Measurements from ENCODE around the gene ARID4B.
"Not testable (repeated sequence)": the region's sequence is repeated elsewhere in the genome, so short reads cannot be mapped to it uniquely, and the experiment has no call there.

Gene ARID4B

DNA sequence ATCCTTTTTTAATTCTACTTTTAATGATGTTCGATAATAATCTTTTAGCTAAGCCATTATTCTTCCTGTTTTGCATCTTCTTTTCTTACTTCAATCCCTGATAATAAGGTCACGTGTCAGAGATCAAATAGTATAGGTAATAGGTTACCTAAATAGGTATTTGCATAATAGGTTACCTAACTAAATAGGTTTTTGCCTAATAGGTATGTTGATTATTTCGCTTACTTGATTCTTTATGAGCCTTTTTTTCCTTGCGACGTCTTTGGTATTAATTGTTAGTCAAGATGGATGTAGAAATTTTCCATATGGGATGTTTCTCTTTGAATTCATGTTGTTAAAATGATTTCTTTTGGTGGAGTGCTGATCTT is 2.9 kb upstream of the ARID4B start:
- no peak for DNase-seq (ENCODE audit: low read depth in 2 of 3, low spot score in 2 of 3)

DNA sequence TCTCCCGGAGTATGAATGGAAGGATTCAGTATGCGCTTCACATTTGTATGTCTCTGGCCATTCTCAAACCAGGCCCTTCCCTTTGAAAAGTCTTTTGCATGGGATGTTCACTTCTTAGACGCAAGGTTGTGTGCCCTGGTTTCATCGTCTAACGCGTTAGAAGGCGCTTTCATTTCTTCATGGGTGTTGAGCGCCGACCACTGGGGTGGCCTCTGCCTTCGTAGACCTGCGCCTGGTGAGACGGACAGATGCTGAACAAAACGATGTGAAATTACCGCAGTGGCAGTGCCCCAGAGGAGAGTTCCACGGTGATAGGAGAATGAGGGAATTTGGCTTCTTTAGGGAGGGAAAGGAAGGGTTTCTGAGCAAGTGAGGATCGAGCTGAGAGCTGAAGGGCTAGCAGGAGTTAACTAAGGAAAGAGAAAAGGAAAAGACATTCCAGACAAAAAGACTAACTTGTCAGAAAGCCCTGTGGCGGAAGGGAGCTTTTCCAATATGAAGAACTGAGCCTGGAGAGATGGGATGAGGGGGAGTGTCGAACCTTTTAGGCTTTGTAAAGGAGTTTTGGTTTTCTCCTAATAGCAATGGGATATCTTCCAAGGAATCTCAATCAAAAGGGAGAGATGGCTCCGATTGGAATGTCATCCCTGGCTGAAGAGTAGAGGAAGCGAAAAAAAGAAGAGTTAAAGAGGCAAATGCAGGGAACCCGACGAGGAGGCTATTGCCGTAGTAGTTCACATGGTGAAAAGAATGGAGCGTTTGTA is 1.3 kb upstream of the ARID4B start:
- peak in 1 of 3 experiments; percentile 15 for DNase-seq (ENCODE audit: low read depth in 2 of 3, low spot score in 2 of 3)

DNA sequence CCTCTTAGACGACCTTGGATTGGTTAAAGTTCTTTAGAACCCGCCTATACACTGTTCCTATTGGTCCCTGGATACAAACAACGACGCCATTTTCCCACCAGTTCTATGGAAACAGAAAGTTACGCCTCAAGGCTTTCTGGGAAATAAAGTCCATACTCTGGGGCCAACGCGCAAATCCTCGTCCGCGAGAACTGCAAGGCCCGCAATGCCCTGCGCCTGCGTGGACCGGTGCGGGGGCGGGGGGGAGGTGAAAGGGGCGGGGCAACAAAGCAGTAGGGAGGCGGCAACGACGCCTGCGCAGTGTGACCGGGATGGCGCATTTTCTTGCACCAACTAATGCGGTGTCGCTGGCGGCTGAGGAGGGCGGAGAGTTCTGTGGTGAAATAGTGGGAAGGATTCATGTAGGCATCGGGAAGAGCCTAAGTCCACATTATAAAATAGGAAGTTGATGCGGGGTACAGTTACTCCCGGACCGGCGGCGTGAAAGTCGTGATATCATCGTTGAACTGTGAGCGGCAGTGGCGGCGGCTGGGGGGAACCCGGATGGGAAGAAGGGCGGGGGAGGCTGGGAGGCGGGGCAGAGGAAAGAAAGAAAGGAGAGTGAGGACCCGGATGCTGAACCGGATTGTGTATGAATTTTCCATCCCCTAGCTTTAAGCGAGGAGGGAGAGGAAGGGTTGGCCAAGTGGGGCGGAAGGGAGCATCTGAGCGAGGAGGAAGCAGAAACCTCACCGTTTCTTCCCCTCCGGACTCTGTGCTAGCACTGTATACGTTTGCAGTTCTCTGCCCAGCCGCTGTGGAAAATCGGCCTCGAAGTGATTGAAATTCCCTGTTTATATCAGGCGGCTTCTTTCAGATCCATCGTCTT is 526 bp upstream of the ARID4B start, which contains the start of gene GGPS1:
GGPS1 (plus strand) TSS at position 300 of the 868 bp plus-strand sequence. CDS start 6,695 bp downstream, outside the sequence.
- DNase-seq (ENCODE audit: low read depth in 2 of 3, low spot score in 2 of 3), result peak; percentile 96 to 98 (median 97)

DNA sequence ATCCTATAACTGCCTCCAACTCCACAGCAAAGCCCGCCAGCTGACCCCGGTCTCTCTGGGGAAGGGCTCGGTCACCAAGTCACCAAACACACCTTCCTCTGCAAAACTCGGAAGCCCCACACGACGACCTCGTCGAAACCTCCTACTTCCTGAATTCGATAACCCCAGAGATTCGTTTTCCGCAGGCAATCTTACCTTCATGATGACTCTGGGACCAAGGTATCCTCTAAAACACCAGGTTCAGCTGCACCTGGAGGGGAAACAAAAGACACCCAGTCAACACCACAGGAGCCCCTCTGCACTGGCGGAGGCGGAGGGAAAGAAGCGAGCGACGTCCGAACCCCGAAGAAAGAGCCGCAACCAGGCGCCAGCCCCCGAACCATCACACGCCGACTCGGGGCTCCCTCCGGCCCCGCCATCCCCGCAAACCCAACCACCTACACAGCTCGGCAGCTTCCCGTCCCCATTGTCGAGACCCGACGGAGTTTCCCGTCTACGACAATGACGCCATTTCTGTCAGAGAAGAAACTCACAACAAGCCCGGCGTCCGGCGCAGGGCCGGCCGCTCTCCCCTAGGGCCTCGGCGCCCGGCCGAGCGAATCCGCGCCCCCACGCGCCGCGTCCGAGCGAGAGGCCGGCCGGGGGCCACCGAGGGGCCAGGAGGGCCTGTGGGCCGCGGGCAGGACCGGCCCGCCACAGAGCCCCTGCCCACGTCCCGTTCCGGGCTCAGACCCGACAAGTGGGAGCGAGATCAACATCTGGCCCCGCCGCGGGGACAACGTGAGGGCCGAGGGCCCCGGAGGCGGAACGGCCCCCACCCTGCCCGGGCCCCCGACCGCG is 1.0 kb downstream of the ARID4B start:
- peak; percentile 20 to 39 (median 36) for DNase-seq (ENCODE audit: low read depth in 2 of 3, low spot score in 2 of 3)

DNA sequence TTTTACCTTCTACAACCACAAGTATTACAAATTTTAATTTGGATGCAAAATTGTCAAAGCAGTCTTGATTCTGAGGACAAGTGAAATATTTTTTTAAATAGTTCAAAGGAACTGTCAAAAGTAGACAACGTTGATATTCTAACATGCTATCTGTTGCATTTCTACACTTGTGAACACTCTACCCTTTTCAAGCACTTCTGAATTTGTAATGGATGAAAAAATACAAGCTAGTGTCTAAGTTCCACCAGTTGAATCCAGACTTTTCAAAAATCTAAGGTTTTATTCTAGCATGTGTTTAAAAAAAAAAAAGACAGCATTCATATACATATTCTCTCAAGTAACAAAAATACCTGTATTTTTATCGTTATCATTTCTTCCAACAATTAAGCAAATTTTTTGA is 2.1 kb downstream of the ARID4B start:
- DNase-seq (ENCODE audit: low read depth in 2 of 3, low spot score in 2 of 3), result no peak

DNA sequence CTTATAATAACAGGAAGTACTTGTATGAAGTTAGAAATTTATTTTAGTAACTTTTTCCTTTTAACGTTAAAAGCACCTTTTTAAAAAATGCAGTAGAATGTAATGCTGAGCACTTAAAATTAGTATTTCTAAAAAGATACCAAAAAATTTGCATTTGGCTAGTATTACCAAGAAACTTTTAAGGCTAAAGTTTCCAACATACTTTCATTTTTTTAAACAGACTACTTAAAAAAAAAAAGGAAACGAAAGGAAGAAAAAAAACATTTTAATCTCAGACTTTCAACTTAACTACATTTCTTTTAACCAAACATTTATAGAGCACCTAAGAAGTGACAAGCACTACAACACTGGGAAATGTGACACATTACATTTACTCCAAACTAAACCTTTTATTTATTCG is 2.8 kb downstream of the ARID4B start:
- DNase-seq (ENCODE audit: low read depth in 2 of 3, low spot score in 2 of 3), result no peak

DNA sequence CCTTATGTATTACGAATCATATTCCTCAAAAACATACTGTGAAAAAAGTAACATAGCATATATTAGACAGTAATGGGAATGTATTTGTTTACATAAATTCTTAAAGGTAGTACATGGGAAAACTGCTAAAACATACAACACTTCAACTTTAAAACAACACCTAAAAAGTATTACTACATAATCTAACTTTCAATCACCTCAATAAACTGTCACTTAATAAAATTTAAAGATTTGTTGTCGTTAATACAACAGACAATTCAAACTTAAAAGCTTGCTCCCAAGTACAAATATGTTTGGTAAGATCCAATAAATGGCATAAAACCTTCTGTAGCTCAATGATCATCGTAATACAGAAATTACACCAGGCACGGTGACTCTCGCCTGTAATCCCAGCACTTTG is 3.7 kb downstream of the ARID4B start:
- DNase-seq (ENCODE audit: low read depth in 2 of 3, low spot score in 2 of 3), result no peak

DNA sequence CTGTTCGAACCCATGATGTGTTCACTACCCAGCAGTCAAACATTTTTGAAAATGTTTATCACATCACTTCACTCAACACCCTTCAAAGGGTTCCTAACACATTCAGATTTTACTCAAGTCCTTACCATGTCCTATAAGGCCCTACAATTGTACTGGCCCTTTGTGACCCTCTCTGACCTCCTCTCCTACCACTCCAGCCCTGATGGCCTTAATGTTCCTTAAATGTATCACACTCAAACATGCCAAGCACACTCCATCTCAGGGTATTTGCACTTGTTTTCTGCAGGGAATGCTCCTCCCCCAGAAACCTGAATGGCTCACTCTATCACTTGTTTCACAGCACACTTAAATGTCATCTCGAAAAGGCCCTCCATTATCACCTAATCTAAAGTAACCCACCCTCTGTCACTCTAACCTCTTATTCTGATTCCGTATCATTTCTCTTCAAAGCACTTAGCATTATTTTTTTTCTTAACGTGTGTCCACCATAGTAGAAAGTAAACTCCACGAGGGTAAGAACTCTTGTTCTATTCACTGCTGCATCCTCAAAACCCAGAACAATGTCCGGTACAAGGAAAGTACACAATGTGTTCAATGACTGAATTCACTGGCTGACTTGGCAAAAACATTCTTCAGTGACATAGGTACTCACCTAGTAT is 7.3 kb downstream of the ARID4B start:
- DNase-seq (ENCODE audit: low read depth in 2 of 3, low spot score in 2 of 3), result no peak

DNA sequence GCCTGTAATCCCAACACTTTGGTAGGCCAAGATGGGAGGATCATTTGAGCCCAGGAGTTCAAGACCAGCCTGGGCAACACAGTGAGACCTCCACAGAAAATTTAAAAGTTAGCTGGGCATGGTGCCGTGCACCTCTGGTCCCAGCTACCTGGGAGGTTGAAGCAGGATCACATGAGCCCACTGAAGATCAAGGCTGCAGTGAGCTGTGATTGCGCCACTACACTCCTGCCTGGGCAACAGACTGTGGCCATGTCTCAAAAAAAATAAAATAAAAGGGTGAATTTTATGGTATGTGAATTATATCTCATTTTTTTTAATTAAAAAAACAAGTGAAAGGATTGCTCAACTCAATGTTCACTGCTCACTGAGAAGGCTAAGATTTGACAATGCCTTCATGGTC is 8.7 kb downstream of the ARID4B start:
- DNase-seq (ENCODE audit: low read depth in 2 of 3, low spot score in 2 of 3), result no peak

DNA sequence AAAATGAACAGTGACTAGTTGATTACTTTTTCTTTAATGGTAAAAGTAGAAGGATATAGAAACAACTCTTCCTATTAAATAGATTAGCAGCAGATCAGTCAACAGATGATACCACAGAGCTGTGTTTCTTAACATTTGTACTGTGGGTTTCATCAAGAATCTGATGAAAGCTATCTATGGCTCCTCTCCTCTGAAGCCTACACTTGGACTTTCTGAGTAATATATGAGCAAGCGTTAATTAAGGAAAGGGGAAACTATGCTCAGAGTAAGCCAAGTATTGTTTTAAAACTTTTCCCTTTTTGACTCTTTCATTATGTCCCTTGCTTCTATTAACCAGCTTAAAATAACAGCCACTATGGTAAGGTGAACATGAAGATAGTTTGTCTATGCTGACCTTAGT is 10.8 kb downstream of the ARID4B start:
- no peak for DNase-seq (ENCODE audit: low read depth in 2 of 3, low spot score in 2 of 3)

DNA sequence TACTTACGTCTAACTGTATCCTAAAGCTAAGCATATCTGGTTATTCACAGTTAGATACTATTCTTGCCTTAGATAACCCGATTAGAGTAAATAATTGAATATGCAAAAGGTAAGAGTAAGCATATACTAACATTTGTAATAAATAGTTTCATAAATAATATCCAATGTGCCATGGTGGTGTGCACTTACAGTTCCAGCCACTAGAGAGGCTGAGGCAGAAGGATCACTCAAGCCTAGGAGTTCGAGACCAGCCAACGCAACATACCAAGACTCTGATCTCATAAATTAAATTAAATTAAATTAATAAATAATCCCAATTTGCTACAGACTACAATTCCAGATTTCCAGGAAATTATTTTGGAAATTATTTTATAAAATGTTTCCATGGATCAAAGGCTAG is 12.2 kb downstream of the ARID4B start:
- DNase-seq (ENCODE audit: low read depth in 2 of 3, low spot score in 2 of 3), result no peak

DNA sequence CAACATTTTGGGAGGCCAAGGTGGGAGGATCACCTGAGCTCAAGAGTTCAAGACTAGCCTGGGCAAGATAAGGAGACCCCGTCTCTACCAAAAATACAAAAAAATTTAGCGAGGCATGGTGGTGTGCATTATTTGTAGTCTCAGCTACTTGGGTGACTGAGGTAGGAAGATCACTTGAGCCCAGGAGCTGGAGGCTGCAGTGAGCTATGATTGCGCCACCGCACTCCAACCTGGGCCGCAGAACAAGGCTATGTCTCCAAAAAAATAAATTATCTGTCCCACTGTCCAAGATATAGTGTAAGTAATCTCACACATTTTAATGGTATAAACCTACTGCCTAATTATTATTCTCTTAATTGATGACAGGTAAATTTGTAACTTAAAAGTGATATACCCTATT is 12.8 kb downstream of the ARID4B start:
- DNase-seq (ENCODE audit: low read depth in 2 of 3, low spot score in 2 of 3), result no peak

DNA sequence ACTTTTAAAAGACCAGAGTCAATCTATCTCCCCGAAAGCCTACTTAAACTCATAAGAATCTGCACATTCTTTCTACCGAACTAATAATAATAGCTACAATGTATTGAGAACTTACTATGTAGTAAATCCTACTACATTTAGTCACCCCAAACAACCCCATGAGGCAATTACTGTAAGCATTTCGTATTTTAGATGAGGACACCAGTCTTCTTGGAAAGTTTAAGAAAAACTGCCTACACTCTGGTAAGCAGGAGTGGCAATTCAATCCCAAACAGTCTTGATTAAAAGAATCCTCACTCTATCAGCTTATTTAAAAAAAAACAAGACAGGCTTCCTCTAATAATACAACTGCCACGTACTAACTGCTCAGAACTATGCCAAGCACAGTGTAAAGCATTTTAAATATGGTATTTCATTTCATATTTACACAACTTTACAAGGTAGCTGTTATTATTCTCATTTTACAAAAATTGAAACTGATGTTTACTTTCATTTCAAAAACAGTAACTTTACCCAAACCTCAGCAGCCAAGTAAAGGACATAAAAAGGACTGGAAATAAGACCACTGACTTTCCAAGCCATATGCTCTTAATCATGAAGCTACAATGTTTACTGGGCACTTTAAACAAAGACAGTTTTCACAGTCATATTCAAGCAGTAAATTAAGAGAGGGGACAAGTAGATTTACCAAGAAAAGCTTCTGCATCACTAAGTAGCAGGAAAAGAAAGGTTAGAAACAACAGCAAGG is 13.9 kb downstream of the ARID4B start:
- no peak for DNase-seq (ENCODE audit: low read depth in 2 of 3, low spot score in 2 of 3)

DNA sequence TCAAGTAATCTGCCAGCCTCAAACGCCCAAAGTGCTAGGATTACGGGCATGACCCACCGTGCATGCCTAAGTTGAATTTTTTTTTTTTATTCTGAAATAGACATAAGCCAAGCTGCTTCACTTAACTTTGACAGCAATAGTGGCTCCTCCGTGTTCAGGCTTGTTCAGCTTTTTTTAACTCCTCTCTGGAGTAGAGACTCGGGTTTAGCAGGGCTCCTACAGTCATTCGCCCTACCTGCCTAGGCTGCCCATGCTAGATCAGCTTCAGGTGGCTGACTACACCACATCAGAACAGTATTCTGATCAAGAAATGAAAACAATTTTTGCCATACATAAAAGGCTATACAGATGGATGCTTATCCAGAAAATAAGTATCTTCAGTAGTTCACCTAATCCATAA is 14.7 kb downstream of the ARID4B start:
- DNase-seq (ENCODE audit: low read depth in 2 of 3, low spot score in 2 of 3), result no peak

DNA sequence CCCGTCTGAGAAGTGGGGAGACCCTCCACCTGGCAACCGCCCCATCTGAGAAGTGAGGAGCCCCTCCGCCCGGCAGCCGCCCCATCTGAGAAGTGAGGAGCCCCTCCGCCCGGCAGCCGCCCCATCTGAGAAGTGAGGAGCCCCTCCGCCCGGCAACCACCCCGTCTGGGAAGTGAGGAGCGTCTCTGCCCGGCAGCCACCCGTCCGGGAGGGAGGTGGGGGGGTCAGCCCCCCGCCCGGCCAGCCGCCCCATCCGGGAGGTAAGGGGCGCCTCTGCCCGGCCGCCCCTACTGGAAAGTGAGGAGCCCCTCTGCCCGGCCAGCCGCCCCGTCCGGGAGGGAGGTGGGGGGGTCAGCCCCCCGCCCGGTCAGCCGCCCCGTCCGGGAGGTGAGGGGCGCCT is 18.8 kb downstream of the ARID4B start:
- not testable (repeated sequence) for DNase-seq (ENCODE audit: low read depth in 2 of 3, low spot score in 2 of 3)

DNA sequence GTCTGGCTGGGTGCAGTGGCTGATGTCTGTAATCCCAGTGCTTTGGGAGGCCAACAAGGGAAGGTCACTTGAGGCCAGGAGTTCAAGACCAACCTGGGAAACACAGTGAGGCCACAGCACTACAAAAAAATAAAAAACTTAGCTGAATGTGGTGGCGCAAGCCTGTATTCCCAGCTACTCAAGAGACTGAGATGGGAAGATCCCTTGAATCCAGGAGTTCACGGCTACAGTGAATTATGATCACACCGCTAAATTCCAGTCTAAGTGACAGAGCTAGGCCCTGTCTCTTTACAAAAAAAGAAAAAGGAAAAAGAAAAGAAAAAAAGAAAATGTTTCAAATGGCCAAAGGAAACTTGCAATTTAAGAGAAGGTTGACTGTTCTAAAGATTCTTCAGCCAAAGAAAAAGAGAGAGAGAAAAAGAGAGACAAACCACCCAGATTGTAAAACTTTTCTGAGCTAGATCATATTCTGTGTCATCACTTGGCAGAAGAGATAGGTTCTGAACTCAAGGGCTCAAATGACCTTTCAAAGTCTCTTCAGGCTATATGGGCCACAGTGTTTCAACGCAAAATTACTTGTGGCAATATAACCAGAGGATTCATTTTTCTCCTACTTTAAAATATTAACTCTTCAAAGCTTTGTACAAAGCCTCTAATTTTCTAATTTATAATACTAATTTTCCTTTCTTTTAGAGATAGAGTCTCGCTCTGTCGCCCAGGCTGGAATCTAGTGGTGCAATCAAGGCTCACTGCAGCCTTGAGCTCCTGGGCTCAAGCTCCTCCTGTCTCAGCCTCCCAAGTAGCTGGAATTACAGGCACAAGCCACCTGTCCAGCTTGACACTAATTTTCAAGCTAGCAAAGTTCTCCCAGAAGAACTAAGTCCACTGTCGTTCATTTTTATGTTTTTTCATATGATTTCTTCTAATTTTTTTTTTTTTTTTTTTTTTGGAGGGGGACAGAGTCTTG is 20.5 kb downstream of the ARID4B start:
- no peak for DNase-seq (ENCODE audit: low read depth in 2 of 3, low spot score in 2 of 3)

DNA sequence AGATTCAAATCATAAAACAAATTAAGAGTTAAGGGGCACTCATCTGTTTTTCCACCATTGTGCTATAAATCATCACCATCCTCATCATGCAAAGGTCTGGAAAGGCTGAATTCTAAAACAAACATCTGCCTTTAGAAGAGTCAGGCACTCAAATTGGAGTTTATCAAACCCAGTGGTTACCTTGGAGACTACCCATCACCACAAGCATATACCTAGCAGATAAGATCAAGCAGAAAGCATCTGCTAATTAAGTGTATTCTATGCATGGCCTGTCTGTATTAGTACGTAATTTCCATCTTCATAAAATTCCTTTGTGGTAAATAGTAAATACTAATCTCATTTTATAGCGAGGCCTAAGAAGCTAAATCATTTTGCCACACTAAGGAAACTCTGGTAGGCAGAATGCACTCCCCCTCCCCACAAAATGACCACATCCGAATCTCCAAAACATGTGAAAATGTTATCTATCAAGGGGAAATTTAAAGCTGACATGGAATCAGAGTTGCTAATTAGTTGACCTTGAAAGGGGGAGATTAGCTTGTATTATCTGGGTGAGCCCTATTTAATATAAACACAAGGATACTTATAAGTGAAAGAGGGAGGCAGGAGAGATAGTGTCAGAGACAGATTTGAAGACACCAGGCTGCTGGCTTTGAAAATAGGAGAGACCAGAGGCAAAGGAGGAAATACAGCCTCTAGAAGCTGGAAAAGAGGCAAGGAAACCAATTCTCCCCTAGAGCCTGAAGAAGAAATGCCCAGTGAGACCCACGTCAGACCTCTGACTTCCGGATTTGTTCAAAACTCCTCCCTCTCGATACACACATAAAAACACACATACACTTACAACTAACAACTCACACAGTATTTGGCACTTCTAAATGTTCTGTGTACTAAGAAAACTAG is 23.2 kb downstream of the ARID4B start:
- no peak for DNase-seq (ENCODE audit: low read depth in 2 of 3, low spot score in 2 of 3)

DNA sequence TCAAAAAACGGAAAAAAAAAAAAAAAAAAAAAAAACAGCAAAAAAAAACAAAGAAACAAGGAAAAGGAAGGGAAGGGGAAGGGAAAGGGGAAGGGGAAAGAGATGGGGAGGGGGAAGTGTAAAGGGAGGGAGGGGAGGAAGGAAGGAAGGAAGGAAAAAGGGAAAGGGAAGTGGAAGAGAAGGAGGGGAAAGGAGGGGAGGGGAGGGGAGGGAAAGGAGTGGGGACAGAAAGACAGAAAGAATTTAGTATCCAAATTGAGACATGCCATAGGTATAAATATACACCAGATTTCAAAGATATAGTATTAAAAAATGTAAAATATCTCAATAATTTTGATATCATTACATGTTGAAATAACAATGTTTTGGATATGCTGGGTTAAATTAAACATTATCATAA is 25.8 kb downstream of the ARID4B start:
- no peak for DNase-seq (ENCODE audit: low read depth in 2 of 3, low spot score in 2 of 3)

Measured in activated CD8-positive, alpha-beta memory T cell treated with anti-CD3 and anti-CD28 coated beads for 48 hours (primary cell).